GM19351 (cell line): ENCODE results near the gene ADGRF5.
"Not testable (repeated sequence)": the region's sequence is repeated elsewhere in the genome, so short reads cannot be mapped to it uniquely, and the experiment has no call there.

Experiments used
- ATAC-seq: cut with Tn5 transposase; IDR thresholded peaks from one replicate; pipeline ENCODE4 v1.9.1; 2021; ENCODE audit warnings: mild to moderate bottlenecking, moderate library complexity; ENCODE audit not compliant: unreplicated experiment

ADGRF5 gene

GRCh38 chr6:46893648-46894047 is 28.1 kb downstream of the ADGRF5 start:
- ATAC-seq, result no peak

GRCh38 chr6:46891252-46891795 is 30.4 kb downstream of the ADGRF5 start:
- no peak for ATAC-seq

- ATAC-seq, result no peak
These were observed 33.2 kb downstream of the ADGRF5 start for GRCh38 chr6:46888578-46888977.

GRCh38 chr6:46888031-46888430 is 33.7 kb downstream of the ADGRF5 start:
- no peak for ATAC-seq

GRCh38 chr6:46882645-46883044 is 39.1 kb downstream of the ADGRF5 start:
- ATAC-seq, result no peak

- no peak for ATAC-seq
These were observed 42.7 kb downstream of the ADGRF5 start for GRCh38 chr6:46879003-46879402.

- ATAC-seq, result no peak
These were observed 45.6 kb downstream of the ADGRF5 start for GRCh38 chr6:46876126-46876525.

- ATAC-seq, result no peak
These were observed 54.3 kb downstream of the ADGRF5 start for GRCh38 chr6:46867411-46867810.

GRCh38 chr6:46865221-46865620 is 56.5 kb downstream of the ADGRF5 start:
- no peak for ATAC-seq

GRCh38 chr6:46863791-46864190 is 57.9 kb downstream of the ADGRF5 start:
- ATAC-seq, result no peak

- no peak for ATAC-seq
These were observed 59.4 kb downstream of the ADGRF5 start for GRCh38 chr6:46862381-46862780.

- ATAC-seq, result peak; percentile 73
These were observed 65.8 kb downstream of the ADGRF5 start for GRCh38 chr6:46855966-46856365.

- not testable (repeated sequence) for ATAC-seq
These were observed 70.2 kb downstream of the ADGRF5 start for GRCh38 chr6:46851576-46851975.

GRCh38 chr6:46850792-46851191 is 70.9 kb downstream of the ADGRF5 start:
- no peak for ATAC-seq

GRCh38 chr6:46849361-46849690 is 72.4 kb downstream of the ADGRF5 start:
- no peak for ATAC-seq

- peak; percentile 95 for ATAC-seq
These were observed 72.9 kb downstream of the ADGRF5 start for GRCh38 chr6:46848684-46849360.

GRCh38 chr6:46845126-46845525 is 76.6 kb downstream of the ADGRF5 start:
- ATAC-seq, result no peak

- ATAC-seq, result not testable (repeated sequence)
These were observed 79.4 kb downstream of the ADGRF5 start for GRCh38 chr6:46842252-46842846.

- no peak for ATAC-seq
These were observed 83.7 kb downstream of the ADGRF5 start for GRCh38 chr6:46838033-46838432.

GRCh38 chr6:46834991-46835390 is 86.7 kb downstream of the ADGRF5 start:
- not testable (repeated sequence) for ATAC-seq

- ATAC-seq, result not testable (repeated sequence)
These were observed 87.4 kb downstream of the ADGRF5 start for GRCh38 chr6:46834257-46834916.

GRCh38 chr6:46832816-46833215 is 88.9 kb downstream of the ADGRF5 start:
- no peak for ATAC-seq
